ENCODE measurements around the gene LAT.

GRCh38 chr16:28964496-28964895 is 20.4 kb upstream of the LAT start:
- TF ChIP-seq CTCF (conservative IDR thresholded peaks at IDR 0.05) (no peak), ZFX (IDR thresholded peaks at IDR 0.05) (no peak)
